GM21515 (cell line): ENCODE data around the gene DELE1.
A peak's percentile ranks its signal among the peaks of the same experiment; 100 is the strongest.
"Not testable (repeated sequence)": the region's sequence is repeated elsewhere in the genome, so short reads cannot be mapped to it uniquely, and the experiment has no call there.

ENCODE experiments used
- ATAC-seq: cut with Tn5 transposase; IDR thresholded peaks from one replicate; pipeline ENCODE4 v1.9.1; 2021; ENCODE audit not compliant: unreplicated experiment

The DELE1 gene

GRCh38 chr5:141922827-141923447, 734 bp upstream of the DELE1 start:
- ATAC-seq = not testable (repeated sequence)

GRCh38 chr5:141926434-141926833, 2.8 kb downstream of the DELE1 start:
- ATAC-seq = no peak

- ATAC-seq = no peak
Measured at GRCh38 chr5:141928051-141928450, 4.4 kb downstream of the DELE1 start.

- ATAC-seq = no peak
Measured at GRCh38 chr5:141929398-141930058, 5.9 kb downstream of the DELE1 start.

- no peak for ATAC-seq
Measured at GRCh38 chr5:141931694-141932093, 8.0 kb downstream of the DELE1 start.

- ATAC-seq = no peak
Measured at GRCh38 chr5:141933151-141933550, 9.5 kb downstream of the DELE1 start.

- no peak for ATAC-seq
Measured at GRCh38 chr5:141934099-141934844, 10.6 kb downstream of the DELE1 start.

- ATAC-seq = no peak
Measured at GRCh38 chr5:141935538-141935937, 11.9 kb downstream of the DELE1 start.

- ATAC-seq = no peak
Measured at GRCh38 chr5:141940695-141941271, 17.1 kb downstream of the DELE1 start.

- ATAC-seq = no peak
Measured at GRCh38 chr5:141941307-141941706, 17.6 kb downstream of the DELE1 start.

GRCh38 chr5:141941779-141942178, 18.1 kb downstream of the DELE1 start:
- no peak for ATAC-seq

GRCh38 chr5:141942185-141942857, 18.6 kb downstream of the DELE1 start:
- no peak for ATAC-seq

GRCh38 chr5:141944076-141944475, 20.4 kb downstream of the DELE1 start:
- ATAC-seq = no peak

- no peak for ATAC-seq
Measured at GRCh38 chr5:141945511-141946051, 21.9 kb downstream of the DELE1 start.

GRCh38 chr5:141947316-141947715, 23.6 kb downstream of the DELE1 start:
- no peak for ATAC-seq

GRCh38 chr5:141948812-141949211, 25.1 kb downstream of the DELE1 start:
- no peak for ATAC-seq

GRCh38 chr5:141949511-141949910, 25.8 kb downstream of the DELE1 start:
- no peak for ATAC-seq

- ATAC-seq = no peak
Measured at GRCh38 chr5:141950207-141951005, 26.7 kb downstream of the DELE1 start.

GRCh38 chr5:141951332-141951781, 27.7 kb downstream of the DELE1 start:
- peak; percentile 74 for ATAC-seq

- ATAC-seq = no peak
Measured at GRCh38 chr5:141952020-141952419, 28.3 kb downstream of the DELE1 start.
